Osteocyte (in vitro differentiated cells): Measurements from ENCODE around the gene MEX3D. TPM values are rescaled to one million over a fixed set of nuclear protein-coding genes. Genes with fewer than 3 reads are reported as not detected.

Source experiments
- DNase-seq: peaks from one replicate; pipeline ENCODE4 v3.0.0; 2021; ENCODE audit warnings: mixed read lengths; ENCODE audit not compliant: unreplicated experiment; ENCODE audit errors: extremely low spot score
- H3K27ac Mint-ChIP-seq: one replicate; pipeline ENCODE4 v1.8.0; 2021; ENCODE audit warnings: mild to moderate bottlenecking, mixed read lengths; ENCODE audit not compliant: unreplicated experiment
- H3K27me3 Mint-ChIP-seq: one replicate; pipeline ENCODE4 v1.8.0; 2021; ENCODE audit warnings: mixed read lengths; ENCODE audit not compliant: unreplicated experiment
- H3K36me3 Mint-ChIP-seq: one replicate; pipeline ENCODE4 v1.8.0; 2021; ENCODE audit warnings: mixed read lengths; ENCODE audit not compliant: unreplicated experiment
- H3K4me1 Mint-ChIP-seq: one replicate; pipeline ENCODE4 v1.8.0; 2021; ENCODE audit warnings: mixed read lengths; ENCODE audit not compliant: unreplicated experiment
- H3K4me3 Mint-ChIP-seq: one replicate; pipeline ENCODE4 v1.8.0; 2021; ENCODE audit warnings: mild to moderate bottlenecking, moderate library complexity, mixed read lengths; ENCODE audit not compliant: unreplicated experiment
- H3K9me3 Mint-ChIP-seq: one replicate; pipeline ENCODE4 v1.8.0; 2021; ENCODE audit warnings: mixed read lengths; ENCODE audit not compliant: unreplicated experiment
- CTCF ChIP-seq: fragments of 200-600 bp; sonication (generic); IDR thresholded peaks from 2 replicates; pipeline ENCODE4 v1.5.0; 2021; ENCODE audit warnings: antibody characterized with exemption, mild to moderate bottlenecking, moderate library complexity
- total RNA-seq: library from RNA; stranded (reverse); gene quantifications from 2 replicates; pipeline ENCODE4 v1.2.1, GENCODE V29; 2021

Gene MEX3D
- total RNA-seq, 1 donor from 2014 or later: 65.5 TPM

GRCh38 chr19:1556390-1557070 is 11.6 kb downstream of the MEX3D start:
- Mint-ChIP-seq H3K27ac (no peak overlapping the region), H3K4me3 (no peak overlapping the region)

GRCh38 chr19:1555487-1556389 is 12.4 kb downstream of the MEX3D start:
- DNase-seq: no peak
- H3K9me3 Mint-ChIP-seq: no peaks in the 10 kb centered on the region
- no peaks in the 10 kb centered on the region for H3K27me3 Mint-ChIP-seq
- no peak overlapping the region for H3K27ac Mint-ChIP-seq
- TF ChIP-seq CTCF: no peak
- peaks cover 2% of the 10 kb centered on the region for H3K4me1 Mint-ChIP-seq
- H3K4me3 Mint-ChIP-seq: no peak overlapping the region
- H3K36me3 Mint-ChIP-seq: peaks cover 3% of the 10 kb centered on the region

More at GRCh38 chr19:1556390-1557070, 11.6 kb downstream of the MEX3D start:
- peaks cover 2% of the 10 kb centered on the region for H3K4me1 Mint-ChIP-seq
- no peaks in the 10 kb centered on the region for H3K9me3 Mint-ChIP-seq
- H3K27me3 Mint-ChIP-seq: no peaks in the 10 kb centered on the region
- H3K36me3 Mint-ChIP-seq: peaks cover 3% of the 10 kb centered on the region
- DNase-seq: no peak
- no peak for TF ChIP-seq CTCF

- Mint-ChIP-seq H3K9me3 (no peaks in the 10 kb centered on the region), H3K4me1 (no peaks in the 10 kb centered on the region), H3K4me3 (no peak overlapping the region), H3K27me3 (no peaks in the 10 kb centered on the region), H3K27ac (no peak overlapping the region), H3K36me3 (peaks cover 3% of the 10 kb centered on the region)
- DNase-seq: no peak
- no peak for TF ChIP-seq CTCF
Observed at GRCh38 chr19:1554968-1555367, 13.2 kb downstream of the MEX3D start.

- no peak for TF ChIP-seq CTCF
- no peak for DNase-seq
- H3K4me1 Mint-ChIP-seq: no peaks in the 10 kb centered on the region
- H3K27me3 Mint-ChIP-seq: no peaks in the 10 kb centered on the region
- H3K36me3 Mint-ChIP-seq: peaks cover 3% of the 10 kb centered on the region
- H3K9me3 Mint-ChIP-seq: no peaks in the 10 kb centered on the region
- H3K4me3 Mint-ChIP-seq: no peak overlapping the region
- no peak overlapping the region for H3K27ac Mint-ChIP-seq
Observed at GRCh38 chr19:1553415-1553814, 14.7 kb downstream of the MEX3D start.
